HuH-7.5 (cell line): ENCODE data around the gene SORBS2.

ENCODE experiments used
- DNase-seq: peaks from one replicate; pipeline ENCODE4 v3.0.0; 2011; ENCODE audit warnings: low spot score

The SORBS2 gene

DNA sequence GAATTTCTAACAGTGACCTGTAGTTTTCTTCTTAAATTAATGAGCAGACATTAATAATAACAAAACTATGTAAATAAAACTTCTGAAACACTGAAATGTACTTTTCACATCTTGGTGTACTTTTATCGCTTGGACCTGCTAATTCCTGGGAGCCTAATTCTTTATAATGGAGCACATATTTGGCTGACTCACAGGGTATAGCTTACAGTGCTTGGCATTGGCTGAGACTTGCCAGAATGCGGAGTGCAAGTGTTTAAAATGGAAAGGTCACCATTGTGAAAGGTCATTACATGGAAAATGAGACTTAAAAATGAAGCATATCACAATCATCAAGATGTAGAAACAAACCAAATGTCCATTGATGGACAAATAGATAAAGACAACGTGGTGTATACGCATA is 139.4 kb downstream of the SORBS2 start:
- no peak for DNase-seq

DNA sequence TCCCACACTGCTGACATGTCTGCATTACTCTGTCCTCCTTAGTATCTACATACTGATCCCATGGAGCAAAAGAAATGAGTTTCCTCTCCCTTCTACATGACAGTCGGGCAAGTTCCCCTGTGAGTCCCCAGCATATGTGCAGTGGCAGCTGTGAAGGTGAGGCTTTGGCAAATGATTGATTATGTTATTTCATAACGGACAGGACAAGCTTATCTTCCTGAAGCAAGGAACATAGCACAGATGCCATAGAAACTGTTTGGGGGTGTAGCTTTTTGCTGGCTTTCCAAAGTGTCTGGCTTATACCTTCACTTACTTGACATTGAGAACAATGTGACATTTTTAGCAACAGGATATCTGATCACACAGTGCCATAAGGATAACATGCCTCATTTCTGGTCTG is 139.8 kb downstream of the SORBS2 start:
- no peak for DNase-seq

DNA sequence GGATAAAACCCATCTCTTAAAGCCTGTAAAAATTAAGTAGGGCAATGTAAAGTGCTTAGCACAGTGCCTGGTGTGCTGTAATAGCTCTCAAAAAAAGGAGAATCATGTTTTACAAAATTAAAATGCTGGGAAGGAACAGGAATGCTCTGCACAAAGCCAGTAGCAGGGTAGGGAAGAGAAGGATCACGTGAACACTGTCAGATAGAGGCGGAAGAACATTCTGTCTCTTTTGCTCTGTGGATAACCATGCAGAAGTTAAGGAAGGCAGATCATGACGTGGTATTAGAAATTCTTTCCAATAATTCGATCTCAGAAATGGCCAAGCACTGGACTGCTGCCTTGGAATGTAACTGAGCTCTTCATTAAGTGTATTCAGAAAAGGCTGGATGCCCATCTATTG is 140.5 kb downstream of the SORBS2 start:
- DNase-seq, result no peak

DNA sequence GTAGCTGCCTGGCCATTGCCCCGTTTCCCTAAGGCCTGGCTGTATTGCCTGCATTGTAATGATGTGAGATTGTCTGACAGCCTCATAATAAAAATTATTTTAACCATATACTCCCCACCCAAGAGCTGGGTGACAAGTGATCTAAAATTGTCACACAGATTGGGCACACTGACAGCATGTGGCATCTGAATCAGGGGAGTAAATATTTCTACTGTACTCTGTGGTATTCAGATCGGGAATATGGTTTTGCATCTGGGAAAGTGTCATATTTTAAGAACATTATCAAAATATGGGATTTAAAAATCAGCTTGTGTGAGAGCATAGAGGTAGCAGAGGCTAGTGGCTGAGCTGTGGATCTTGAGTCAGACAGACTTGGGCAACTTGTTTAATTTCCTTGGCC is 140.9 kb downstream of the SORBS2 start:
- no peak for DNase-seq

DNA sequence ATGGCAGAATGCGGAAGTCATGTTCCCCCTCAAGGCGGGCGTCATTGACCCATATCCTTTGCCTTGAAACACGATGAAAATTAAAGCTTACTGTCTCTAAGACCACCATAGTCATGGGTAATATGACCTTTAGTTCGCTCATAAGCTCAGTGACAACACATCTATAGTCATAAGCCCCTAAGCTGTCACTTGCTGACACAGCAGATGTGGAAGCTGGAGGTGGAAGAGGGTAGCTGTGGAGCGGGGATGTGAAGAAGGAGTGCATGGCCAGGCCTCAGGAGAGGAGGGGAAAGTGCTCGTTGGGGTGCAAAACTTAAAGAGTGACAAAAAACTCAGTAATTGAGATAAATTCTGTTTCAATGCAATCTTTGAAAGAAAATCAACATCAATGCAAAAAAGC is 142.7 kb downstream of the SORBS2 start:
- DNase-seq, result no peak

DNA sequence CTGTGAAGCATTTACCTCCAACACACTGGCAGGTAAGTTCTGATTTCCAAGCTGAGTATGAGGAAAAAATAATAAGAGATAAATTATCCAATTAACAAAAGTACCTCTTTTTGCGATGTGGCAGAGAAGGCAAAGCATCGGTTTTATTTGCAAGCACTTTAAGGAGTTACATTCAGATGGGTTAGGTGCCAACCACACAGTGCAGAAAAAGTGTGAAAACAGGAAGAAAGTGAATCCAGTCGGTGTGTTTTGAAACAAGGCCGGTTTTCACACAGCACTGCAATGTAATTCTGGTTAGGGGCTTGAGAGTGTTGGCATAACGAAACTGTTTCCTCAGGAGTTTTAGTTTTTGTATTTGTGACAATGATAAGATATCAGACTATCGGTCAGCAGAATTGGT is 145.8 kb downstream of the SORBS2 start:
- DNase-seq, result no peak

DNA sequence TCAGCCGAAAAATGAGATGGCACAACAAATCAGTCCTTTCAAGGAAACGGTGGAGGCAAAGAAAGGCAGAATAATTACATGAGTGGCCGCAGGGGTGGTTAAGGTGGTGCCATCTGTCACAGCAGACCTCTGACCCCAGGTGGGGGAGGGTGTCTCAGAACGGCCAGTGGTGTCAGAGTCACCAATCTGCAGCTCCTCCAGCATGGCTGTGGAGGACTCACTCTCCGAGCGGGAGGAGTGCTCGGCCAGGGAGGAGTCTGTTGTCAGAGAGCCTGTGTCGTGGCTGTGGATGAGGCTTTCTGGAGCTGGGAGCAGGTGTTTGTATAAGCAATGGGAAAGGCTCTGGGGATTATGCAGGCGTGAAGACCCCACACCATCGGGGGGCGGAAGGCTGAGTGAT is 146.3 kb downstream of the SORBS2 start:
- DNase-seq, result no peak

DNA sequence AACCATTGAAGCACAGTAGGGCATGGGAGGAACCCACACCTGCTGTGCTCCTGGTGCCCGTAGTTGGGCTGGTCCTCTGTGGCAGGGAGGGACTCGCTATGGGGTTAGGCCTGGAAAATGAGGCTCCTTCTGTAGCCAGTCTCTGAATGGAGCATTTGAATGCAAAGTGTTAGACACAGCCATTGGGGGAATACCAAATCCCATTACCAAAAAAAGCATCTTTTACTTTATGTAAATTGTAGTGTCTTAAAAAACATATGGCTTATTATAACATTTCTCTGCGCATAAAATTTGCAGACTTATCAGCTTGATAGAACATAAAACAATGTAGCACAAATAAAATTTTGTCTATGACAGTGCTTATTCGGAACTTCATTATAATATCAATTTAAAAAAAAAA is 147.5 kb downstream of the SORBS2 start:
- no peak for DNase-seq

DNA sequence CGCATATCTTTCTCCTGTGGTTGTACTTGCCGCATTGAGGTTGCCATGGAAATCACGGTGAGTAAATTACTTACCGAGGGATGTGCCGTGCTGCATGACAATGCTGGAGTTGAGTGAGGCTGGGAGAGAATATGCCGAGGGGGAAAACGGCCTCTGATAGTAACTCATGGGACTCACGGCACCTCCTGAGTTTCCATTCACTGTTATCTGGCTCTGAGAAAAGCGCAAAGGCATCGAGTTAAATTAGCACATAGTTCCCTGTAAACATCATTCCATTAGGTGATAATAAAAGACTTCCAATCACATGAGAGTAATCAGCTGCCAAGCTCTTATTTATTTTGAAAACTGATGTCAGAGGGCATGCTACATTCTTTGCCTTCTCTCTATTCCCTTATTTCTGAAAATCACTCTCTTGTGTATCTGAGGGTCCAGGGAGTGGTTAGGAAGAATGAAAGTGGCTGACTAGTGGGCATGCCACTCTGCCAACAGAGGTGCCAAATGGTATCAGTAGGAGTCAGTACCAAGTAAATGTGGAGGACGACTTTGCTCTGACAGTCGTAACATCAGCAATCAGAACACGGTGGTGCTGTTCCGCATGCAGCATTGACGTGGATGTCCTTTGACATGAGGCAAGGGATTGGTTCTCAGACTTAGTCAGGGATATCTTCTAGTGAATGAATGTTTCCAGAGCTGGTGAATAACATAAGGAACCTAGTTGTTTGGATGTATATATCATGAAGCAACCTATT is 149.8 kb downstream of the SORBS2 start:
- DNase-seq, result no peak

DNA sequence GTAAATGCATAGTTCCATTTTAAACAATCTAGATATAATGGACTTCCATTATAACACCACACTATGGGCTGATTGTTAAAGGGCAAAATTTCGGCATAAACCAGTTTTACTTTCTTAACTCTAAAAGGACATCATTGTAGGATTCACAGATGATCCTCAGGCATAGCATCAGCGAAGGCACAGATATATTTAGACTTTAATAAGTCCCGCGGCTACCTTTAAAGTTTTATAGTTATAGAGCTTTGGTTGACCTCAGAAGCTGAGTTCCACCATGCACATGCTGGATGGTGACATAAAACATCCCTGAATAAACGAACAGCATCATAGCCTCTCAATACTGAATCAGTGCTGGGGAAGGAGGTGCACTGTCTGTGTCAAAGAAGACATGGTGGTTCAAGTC is 151.7 kb downstream of the SORBS2 start:
- DNase-seq, result no peak

DNA sequence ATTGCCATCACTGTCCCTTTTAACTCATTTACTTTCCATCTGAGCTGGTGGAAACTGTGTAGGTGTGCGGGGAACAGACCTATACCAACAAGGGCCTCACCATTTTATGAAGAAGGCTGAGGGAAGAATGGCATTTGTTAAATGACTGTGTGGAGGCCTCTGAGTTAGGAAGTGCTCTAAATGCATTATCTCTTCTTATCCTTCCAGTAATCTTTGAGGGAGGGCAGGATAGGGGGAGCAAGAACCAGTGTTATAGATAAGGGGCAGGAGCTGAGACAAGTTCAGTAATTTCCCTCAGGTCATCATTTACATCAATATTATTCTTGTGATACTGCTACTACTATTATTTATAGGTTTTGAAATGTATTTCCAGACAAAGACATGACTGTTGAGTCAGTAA is 154.3 kb downstream of the SORBS2 start:
- DNase-seq, result no peak

DNA sequence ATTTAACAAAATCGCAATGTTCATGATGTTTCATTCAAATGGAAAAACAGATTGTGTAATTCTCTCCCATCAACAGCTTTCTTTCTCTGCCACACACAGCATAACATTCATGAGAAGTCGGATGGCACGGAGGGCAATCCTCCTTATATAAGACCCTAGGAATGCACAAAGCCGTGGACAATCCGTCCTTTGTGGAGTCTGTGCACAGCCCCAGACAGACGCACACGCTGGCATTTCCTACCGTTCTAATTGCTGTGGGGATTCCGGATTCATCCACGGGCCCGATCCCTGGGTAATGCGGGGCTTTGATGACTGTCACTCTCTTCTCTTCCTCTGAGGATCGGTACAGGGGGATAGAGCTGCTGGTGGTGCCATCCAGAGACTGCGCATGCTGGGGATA is 154.8 kb downstream of the SORBS2 start:
- DNase-seq, result no peak

DNA sequence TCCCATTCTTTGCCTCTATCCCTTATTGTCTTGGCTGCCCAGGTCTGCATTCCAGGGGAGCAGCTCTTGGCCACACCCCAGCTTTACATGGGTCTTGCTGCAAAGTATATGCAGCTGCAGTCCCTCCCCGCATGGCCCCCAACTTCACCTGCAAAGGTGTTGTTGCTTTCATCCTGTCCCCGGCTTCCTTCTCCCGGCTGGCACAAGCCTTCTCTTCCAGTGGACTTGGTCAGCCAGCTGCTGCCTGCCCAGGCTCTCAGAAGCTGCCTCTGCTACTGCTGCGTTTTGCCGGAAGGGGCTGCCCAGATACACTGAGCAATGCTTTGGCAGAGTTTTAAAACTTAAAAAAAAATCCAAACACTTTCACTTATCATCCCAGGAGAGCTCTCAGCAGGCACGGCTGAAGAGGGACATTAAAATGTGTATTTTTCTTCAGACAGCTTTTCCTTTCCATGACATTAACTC is 155.5 kb downstream of the SORBS2 start:
- no peak for DNase-seq

DNA sequence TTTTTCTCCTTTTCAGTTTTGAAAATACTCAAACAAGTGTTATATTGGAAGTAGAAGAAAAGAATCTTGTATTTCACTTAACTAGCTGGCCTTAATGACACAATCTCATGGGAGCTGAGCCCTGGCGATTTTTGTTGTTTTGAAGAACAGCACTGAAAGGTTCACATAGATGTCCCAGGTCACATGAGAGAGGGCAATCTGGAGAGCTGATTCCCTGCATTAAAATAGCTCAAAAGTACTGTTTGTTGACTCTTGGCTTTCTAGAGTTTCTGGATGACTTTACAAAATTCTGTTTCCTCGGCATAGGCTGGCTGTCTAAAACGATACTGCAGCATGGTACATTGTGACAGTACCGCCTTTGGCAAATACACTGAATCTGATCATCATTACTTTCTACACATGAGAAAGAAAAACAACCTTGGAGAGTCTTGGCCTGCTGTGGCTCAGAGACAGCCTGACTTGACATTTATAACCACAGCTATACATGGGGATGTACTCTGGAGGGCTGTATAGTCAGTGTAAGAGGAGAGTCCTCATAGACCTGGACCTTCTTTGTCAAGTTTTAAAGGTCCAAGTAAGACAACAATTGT is 156.9 kb downstream of the SORBS2 start:
- DNase-seq, result no peak

DNA sequence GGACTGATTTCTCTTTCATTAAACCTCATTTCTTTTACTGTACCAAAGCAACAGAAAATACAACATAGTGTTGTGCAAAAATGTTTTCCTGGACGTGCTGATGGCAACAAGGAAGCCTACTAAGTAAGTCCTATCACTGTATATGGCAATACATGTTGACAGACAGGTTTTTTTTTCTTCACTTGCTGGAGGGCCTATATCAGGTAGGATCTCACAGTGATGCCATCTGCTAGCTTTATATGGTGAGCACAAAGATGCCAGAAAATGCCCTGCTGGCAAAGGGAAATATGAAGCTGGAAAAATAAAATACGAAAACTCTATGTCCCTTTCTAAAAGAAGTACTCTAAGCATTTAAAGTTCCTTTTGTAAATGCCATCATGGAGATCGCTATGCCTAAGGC is 157.7 kb downstream of the SORBS2 start:
- DNase-seq, result no peak

DNA sequence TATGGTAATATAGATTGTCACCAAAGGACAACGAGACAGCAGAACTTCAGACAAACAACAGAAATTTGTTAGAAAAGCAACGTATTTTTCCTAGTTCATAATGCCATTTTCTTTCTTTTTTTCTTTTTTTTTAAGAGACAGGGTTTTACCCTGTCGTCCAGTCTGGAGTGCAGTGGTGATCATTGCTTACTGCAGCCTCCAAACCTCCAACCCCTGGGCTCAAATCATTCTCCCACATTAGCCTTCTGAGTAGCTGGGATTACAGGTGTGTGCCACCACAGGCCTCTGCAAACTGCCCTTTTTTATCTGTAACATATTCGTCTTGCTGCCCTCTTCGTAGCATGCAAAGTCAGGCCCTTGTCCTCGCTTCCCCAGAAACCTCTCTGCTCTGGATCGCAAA is 160.1 kb downstream of the SORBS2 start:
- no peak for DNase-seq

DNA sequence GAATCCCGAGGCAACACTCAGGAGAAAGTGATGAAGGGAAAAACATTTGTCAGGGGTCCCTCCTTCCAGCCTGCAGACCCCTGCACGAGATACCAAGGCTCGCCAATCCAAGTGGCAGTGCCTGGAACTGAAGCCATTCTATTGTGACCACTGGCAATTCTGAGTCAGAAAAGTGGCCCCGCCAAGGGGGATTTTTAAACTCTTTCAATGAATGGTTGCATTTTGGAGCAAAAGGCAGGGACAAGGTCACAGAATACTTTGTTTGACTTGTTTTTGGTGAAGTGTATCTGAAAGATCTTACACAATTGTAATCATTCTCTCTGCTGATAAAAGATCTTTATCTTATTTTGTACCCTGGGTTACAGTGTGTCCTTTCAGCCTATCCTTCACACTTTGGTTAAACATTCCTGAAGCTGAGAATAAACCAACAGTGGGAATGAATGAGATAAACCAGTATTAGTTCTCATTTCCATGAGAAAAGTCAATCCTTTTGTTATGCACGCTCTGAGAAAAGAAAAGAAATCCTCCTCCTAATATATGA is 160.8 kb downstream of the SORBS2 start:
- DNase-seq, result no peak

DNA sequence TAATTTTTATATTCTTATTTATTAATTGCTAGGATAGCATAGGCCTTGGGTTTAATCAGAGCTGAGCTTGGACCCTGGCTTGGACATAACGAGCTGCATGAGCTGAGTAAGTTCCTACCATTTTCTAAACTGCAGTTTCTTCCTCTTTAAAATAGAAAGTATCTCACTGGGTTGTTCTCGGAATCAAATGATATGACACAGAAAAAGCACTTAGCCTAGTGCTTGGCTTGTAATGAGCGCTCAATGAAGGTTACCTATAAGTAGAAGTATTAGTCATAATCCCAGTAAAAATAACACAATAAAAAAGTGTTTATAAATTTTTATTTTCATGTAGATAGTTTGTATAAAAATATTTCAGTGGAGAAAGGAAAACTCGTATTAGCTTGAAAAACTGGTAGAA is 163.4 kb downstream of the SORBS2 start:
- DNase-seq, result no peak

DNA sequence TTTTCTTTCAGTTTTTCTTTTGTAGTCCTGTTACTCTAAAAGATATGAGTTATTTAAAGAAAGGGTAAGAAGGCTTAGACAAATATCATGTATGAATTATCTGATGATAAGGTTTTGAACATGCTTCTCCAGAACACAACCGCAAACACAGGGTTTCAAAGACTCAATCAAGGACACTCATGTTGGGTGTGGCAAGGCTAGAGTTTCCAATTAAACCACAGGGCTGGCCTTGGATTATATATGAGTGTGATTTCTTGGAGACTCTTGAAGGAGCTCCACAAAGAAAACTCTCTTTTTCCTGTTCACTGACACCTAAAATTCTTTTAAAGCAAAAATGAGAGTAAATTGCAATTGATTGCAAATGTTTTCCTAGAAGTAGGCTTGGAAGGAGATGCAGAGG is 166.6 kb downstream of the SORBS2 start:
- DNase-seq, result no peak

DNA sequence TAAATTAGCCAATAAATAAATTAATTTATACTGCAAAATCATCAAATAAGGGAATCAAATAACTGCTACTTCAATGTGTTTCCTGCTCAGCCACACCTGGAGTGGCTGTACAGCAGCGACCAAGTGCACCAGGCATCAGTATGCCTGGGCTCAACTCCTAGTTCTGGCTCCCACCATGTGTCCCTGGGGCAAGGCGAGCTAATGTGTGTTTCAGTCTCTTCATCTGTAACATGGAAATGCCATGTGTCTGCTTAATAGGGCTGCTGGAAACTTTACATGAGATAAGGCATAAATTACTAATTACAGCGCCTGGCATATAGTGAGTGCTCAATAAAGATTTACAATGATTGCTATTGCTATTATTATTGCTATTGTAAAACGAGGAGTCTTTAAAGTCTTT is 167.6 kb downstream of the SORBS2 start:
- DNase-seq, result no peak

DNA sequence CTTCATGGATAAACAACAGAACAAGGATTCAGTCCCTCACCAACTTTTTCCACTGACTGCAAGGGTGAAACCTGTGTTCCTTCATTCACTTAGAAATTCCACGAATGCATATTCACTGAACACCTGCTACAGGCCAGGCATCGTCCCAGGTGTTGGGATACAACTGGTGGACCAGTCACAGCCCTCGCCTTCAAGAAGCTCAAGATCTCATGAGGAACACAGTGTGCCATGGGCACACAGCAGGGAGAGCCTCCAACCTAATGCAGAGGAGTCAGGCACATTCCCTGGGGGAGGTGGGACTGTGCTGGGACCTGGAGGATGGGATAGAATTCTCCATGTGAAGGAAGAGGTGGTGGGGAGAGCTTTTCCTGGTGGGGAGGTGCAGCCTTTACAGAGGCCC is 169.1 kb downstream of the SORBS2 start:
- no peak for DNase-seq

DNA sequence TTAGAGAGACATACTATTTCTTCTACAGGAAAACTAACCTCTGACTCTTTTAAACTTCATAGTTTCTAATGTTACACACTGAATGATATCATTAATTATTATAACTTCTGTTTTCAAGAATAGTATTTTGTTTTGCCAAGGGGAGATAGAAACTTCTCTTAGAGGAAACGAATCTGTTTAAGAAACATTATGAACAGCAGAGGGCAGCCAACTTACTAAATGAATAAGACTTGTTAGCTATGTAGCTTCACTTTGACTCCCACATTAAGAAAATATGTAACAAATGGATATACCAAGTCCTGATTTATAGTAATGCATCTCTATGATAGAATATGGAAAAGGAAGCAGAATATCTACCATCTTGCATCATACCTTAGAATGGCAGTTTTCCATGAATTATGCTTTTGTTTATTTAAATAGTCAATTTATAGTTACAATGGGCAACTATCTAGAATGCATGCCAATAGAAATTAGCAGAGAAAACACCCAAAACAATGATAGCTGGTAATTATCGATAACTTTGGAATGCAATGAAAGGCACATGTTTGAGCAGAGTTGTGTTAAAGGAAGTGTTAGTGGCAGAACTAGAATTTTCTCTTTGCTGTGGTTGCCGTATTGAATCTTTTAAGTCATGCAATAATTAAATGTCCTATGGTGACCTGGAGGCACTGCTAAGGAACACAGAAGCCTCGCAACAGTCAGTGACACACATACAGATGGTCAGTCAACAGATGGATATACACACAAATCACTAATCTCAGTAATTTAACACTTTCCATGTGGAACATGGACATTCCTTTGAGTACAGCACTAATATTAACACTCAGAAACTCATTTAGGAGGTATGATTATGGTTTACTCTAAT is 171.0 kb downstream of the SORBS2 start:
- DNase-seq, result peak; percentile 10
